NCI-H446 treated with DMSO at 0.1 percent for 48 hours (cell line): ENCODE results near the gene SMIM3.
A peak's percentile ranks its signal among the peaks of the same experiment; 100 is the strongest.
"Not testable (repeated sequence)": the region's sequence is repeated elsewhere in the genome, so short reads cannot be mapped to it uniquely, and the experiment has no call there.

ENCODE experiments used
- DNase-seq: peaks from one replicate; lab custom pipeline; 2025; lab: John Stamatoyannopoulos, UW

SMIM3 gene

GRCh38 chr5:150794927-150795326 is 16.4 kb downstream of the SMIM3 start:
- no peak for DNase-seq

- DNase-seq: no peak
Measured at GRCh38 chr5:150797384-150797783, 18.8 kb downstream of the SMIM3 start.

DNA sequence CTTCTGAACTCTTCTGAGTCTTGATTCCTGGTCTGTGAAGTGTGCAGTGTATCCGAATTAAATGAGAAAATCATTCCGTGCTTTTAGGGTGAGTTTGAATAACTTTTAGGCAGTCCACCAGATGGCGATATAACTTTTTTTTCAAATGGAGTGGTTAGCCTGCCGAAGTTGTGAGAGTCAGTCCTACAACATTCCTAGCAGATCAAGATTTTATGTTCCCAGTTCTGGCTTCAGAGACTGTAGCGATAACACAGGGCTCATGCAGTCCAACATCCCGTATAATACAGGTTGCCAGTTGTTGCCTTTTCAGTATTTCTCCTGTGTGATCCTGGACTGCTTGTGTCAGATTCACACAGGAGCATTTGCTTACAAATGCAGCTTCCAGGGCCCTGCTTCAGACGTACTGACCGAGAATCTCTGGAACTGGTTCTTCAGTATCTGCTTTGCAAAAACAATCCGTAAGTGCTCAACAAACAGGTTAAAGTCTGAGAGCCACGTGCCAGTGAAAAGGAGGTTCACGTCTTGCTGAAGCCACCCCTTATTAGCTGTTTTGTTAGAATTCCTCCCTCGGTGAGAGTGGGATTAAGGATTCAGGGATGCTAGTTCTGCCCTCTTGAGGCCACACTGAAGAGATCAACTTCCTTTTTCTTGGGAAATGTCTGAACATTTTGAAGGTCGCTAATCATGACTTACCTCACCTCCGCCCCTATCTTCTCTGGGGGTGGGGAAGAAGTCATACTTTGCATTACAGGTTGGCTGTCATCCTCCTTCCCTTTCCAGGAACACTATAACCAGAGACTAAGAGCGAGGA is 22.8 kb downstream of the SMIM3 start:
- DNase-seq: peak; percentile 37

DNA sequence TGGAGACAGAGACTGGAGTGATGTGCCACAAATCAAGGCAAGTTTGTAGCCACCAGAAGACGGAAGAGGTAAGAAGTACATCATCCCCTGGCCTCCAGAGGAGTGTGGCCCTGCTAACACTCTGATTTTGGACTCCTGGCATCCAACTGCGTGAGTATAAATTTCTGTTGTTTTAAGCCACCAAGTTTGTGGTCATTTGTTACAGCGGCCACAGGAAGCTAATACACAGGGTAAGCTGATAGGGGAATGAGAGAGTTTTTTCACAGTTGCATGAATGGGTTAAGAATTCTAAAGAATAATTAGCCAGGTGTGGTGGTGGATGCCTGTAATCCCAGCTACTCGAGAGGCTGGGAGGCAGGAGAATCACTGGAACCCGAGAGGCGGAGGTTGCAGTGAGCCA is 25.8 kb downstream of the SMIM3 start:
- no peak for DNase-seq

- DNase-seq: no peak
Measured at GRCh38 chr5:150809363-150809762, 30.8 kb downstream of the SMIM3 start.

DNA sequence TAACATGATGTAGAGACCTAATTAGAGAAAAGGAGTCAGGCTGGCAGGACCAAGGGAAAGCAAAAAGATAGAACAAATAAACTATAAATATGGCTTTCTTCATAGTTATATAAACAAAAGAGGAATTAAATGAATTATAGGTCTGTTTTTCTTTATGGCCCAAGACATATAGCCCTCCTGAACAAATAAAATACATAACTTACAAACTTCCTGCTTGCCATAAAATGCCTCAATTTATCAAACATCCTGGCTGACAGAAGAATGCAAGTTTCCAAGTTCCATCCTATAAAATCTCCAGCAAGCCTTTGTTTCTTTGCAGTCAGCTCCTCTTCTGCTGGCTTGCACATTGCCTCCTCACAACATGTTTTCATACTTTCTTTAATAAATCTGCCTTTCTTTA is 36.5 kb downstream of the SMIM3 start:
- no peak for DNase-seq

- DNase-seq: no peak
Measured at GRCh38 chr5:150816946-150817345, 38.4 kb downstream of the SMIM3 start.

GRCh38 chr5:150829744-150830143 is 51.2 kb downstream of the SMIM3 start:
- no peak for DNase-seq

- DNase-seq: not testable (repeated sequence)
Measured at GRCh38 chr5:150831821-150832220, 53.3 kb downstream of the SMIM3 start.

DNA sequence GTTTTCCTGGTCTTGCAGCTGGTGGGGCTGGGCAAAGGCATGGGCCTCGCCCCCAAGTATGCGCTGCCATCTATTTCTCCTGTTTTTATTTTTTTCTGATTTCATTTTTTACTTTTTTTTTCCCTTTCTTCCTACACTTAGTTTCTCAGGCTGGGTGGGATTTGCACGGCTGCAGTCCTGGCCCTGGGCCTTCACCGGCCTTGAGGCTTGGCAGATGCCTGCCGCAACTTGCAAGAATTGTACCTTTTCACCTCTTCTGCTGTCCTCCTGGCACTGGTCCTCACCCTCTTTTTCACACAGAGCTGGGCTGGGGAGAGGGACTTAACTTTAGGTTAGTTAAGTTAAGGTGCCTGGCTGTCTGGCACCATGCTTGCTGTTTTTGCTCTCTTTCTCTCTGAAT is 57.5 kb downstream of the SMIM3 start:
- DNase-seq: no peak

- no peak for DNase-seq
Measured at GRCh38 chr5:150836703-150837102, 58.1 kb downstream of the SMIM3 start.

- DNase-seq: not testable (repeated sequence)
Measured at GRCh38 chr5:150845185-150845859, 66.8 kb downstream of the SMIM3 start.

DNA sequence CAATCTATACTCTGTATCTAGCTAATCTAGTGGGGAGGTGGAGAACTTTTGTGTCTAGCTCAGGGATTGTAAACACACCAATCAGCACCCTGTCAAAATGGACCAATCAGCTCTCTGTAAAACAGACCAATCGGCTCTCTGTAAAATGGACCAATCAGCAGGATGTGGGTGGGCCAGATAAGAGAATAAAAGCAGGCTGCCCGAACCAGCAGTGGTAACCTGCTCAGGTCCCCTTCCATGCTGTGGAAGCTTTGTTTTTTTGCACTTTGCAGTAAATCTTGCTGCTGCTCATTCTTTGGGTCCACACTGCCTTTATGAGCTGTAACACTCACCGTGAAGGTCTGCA is 67.7 kb downstream of the SMIM3 start, which contains the start of gene IRGM:
TSS of gene IRGM (plus strand) at position 214 of the 346 bp plus-strand sequence. CDS start 1,603 bp downstream, outside the sequence.
- DNase-seq: not testable (repeated sequence)
